ENCODE results near the gene BMP8B.

The BMP8B gene

GRCh38 chr1:39722495-39722894, 66.2 kb downstream of the BMP8B start:
- no peak for DNase-seq (ENCODE audit: low spot score)

- no peak for DNase-seq (ENCODE audit: low spot score)
These were observed 67.0 kb downstream of the BMP8B start for GRCh38 chr1:39721664-39722063.

GRCh38 chr1:39720094-39720999, 68.3 kb downstream of the BMP8B start:
- no peak for DNase-seq (ENCODE audit: low spot score)

GRCh38 chr1:39717809-39718208, 70.9 kb downstream of the BMP8B start:
- no peak for DNase-seq (ENCODE audit: low spot score)

- DNase-seq (ENCODE audit: low spot score) = no peak
These were observed 75.1 kb downstream of the BMP8B start for GRCh38 chr1:39713557-39713956.

- DNase-seq (ENCODE audit: low spot score) = no peak
These were observed 76.7 kb downstream of the BMP8B start for GRCh38 chr1:39711966-39712340.

- DNase-seq (ENCODE audit: low spot score) = no peak
These were observed 77.3 kb downstream of the BMP8B start for GRCh38 chr1:39711104-39711965.

- DNase-seq (ENCODE audit: low spot score) = no peak
These were observed 81.2 kb downstream of the BMP8B start for GRCh38 chr1:39707506-39707905.

All from ecto neural progenitor cell (in vitro differentiated cells).